Heart left ventricle (tissue), 16 donors: Measurements from ENCODE around the gene RUNX1. TPM values are rescaled to one million over a fixed set of nuclear protein-coding genes. Genes with fewer than 3 reads are reported as not detected.

ENCODE experiments used
- ATAC-seq, 4 donors: fragments of 200-7000 bp; cut with Tn5 transposase; one replicate each; pipeline ENCODE4 v1.9.1; 2020 to 2022; ENCODE audit warnings: moderate library complexity in 4 of 4, mild to moderate bottlenecking in 3 of 4, moderate number of reproducible peaks in 1 of 4
- DNase-seq, 5 donors: peaks; one replicate each; pipeline ENCODE4 v3.0.0-alpha.2; 2020
- H3K27ac ChIP-seq, 12 donors: fragments of 200-600 bp; sonication (generic) in 4 of 12; one replicate each; pipeline versions ENCODE4 v1.5.0 to v1.8.0; 2016 to 2022; ENCODE audit warnings: mild to moderate bottlenecking in 2 of 12
- H3K27me3 ChIP-seq, 9 donors: fragments of 200-600 bp; sonication (generic) in 2 of 9; one replicate each; pipeline versions ENCODE4 v1.5.1 to v1.8.0; 2016 to 2022; ENCODE audit warnings: mild to moderate bottlenecking in 3 of 9
- H3K36me3 ChIP-seq, 9 donors: fragments of 200-600 bp; sonication (generic) in 2 of 9; one replicate each; pipeline versions ENCODE4 v1.5.0 to v1.8.0; 2018 to 2022; ENCODE audit warnings: mild to moderate bottlenecking in 2 of 9
- H3K4me1 ChIP-seq, 12 donors: fragments of 200-600 bp; sonication (generic) in 4 of 12; one replicate each; pipeline versions ENCODE4 v1.5.0 to v1.8.0; 2016 to 2022; ENCODE audit warnings: mild to moderate bottlenecking in 3 of 12
- H3K4me3 ChIP-seq, 12 donors: fragments of 200-600 bp; sonication (generic) in 4 of 12; one replicate each; pipeline versions ENCODE4 v1.5.0 to v1.8.0; 2017 to 2022; ENCODE audit warnings: mild to moderate bottlenecking in 9 of 12, moderate library complexity in 4 of 12
- H3K9me3 ChIP-seq, 12 donors: fragments of 200-600 bp; sonication (generic) in 4 of 12; one replicate each; pipeline versions ENCODE4 v1.5.0 to v1.8.0; 2016 to 2022; ENCODE audit warnings: mild to moderate bottlenecking in 1 of 12
- POLR2A ChIP-seq, 2 donors: fragments of 450-650 bp; IDR thresholded peaks; one replicate each; pipeline ENCODE4 v1.6.1; 2017; ENCODE audit warnings: antibody characterized with exemption in 2 of 2, mild to moderate bottlenecking in 2 of 2, moderate library complexity in 2 of 2
- WGBS, 4 donors: extraction: QIAGEN DNeasy Blood & Tissue Kit in 2 of 4; methylation state at CpG; one replicate each; pipeline versions ENCODE4 v1.1.5 to v1.1.7; 2013 to 2018; 5-methylcytosine and 5-hydroxymethylcytosine counted together
- intact Hi-C, 10 donors: fragments of 100-400 bp; cut with DNase I; formaldehyde crosslinking; loops; one replicate each; pipeline versions ENCODE4 v1.11.1 to v1.14.2; 2022
- polyA plus RNA-seq, 2 donors: library from polyadenylated mRNA; stranded (reverse); fragments of 200-250 nt; gene quantifications; one replicate each; pipeline ENCODE4 v1.2.3, GENCODE V29; 2013
- total RNA-seq, 9 donors: library from RNA; depleted of rRNA in 2 of 9; stranded (reverse); fragments of >200 nt in 2 of 9; fragmentation: NEBNext Ultra II Directional in 3 of 9; extraction: Animal tissue kit (Norgen Biotek cat#: 25700) in 3 of 9; gene quantifications; one replicate each; pipeline versions ENCODE4 v1.1.0 to v1.2.4, GENCODE V29; 2016 to 2023
- TF ChIP-seq, protein P1 (sequence below), 12 donors: fragments of 200-600 bp; sonication (generic) in 4 of 12; IDR thresholded peaks; one replicate each; pipeline versions ENCODE4 v1.5.0 to v1.8.0; 2018 to 2022; ENCODE audit warnings: antibody characterized with exemption in 12 of 12, mild to moderate bottlenecking in 5 of 12
- donor health status: ischemic (EF 13 %, LVEDD 7.1; RV severe dilation, severe dysfunction).
- donor health status: healthy with polysubstance abuse.
- donor health status: DM: no; HTN: yes; CAD: no.
- donor health status: DM: no; HTN: no; CAD: no.
- donor health status: ischemic (EF 25% LVEDD 6.9; RV normal size, moderate dysfunction).
- donor health status: ischemic (EF 25% LVEDD 5.7; RV mildly dilated, moderate dysfunction).
- donor health status: healthy.
- donor health status: DM: yes; HTN: yes; CAD: no.
- donor health status: ischemic (EF 35%, LVEDD 5.7; RV mildly dilated, moderate dysfunction).
- donor health status: nonischemic (EF 11% LVEDD 7.7; RV severe dilation, severe dysfunction).
- donor health status: DM: yes; HTN: yes; CAD: no.
- donor health status: PGD.
- donor health status: ischemic (EF 29% LVEDD 5.4; RV normal size, mild dysfunction).
- donor health status: nonischemic (EF 23%, LVEDD 6.1; RV moderate dilation, normal function).

The RUNX1 gene
- total and polyA plus RNA-seq, 11 donors: 0.61 to 54.5 (median 4.1) TPM

DNA sequence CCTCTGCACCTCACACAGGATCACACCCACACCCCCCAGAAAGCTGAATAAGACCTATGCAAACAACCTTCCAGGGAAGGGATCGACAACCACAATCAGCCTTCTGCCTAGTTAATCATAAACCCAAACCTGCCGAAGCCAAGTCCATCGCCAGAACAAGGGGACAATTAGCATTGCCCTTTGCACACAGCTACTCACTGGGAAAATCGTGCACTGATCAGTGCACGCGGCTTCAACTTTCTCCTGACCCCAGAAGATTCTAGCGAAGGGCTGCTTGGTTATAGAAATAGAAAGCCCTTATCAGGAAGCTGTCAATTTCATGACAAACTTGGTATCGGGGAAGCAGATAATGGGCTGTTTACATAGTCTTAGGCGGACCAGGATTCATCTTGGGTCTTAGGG, 29.5 kb downstream of the RUNX1 start:
- ATAC-seq: no peak
- intact Hi-C loops: no loop called here
- no peak overlapping the region for H3K4me3 ChIP-seq
- 35 to 41% (median 37%) methylated on average over 9 of the region's 9 CpGs for WGBS, 4 donors
- no peak for TF ChIP-seq POLR2A (IDR thresholded peaks at IDR 0.05)
- TF ChIP-seq, protein P1, sequence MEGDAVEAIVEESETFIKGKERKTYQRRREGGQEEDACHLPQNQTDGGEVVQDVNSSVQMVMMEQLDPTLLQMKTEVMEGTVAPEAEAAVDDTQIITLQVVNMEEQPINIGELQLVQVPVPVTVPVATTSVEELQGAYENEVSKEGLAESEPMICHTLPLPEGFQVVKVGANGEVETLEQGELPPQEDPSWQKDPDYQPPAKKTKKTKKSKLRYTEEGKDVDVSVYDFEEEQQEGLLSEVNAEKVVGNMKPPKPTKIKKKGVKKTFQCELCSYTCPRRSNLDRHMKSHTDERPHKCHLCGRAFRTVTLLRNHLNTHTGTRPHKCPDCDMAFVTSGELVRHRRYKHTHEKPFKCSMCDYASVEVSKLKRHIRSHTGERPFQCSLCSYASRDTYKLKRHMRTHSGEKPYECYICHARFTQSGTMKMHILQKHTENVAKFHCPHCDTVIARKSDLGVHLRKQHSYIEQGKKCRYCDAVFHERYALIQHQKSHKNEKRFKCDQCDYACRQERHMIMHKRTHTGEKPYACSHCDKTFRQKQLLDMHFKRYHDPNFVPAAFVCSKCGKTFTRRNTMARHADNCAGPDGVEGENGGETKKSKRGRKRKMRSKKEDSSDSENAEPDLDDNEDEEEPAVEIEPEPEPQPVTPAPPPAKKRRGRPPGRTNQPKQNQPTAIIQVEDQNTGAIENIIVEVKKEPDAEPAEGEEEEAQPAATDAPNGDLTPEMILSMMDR (IDR thresholded peaks at IDR 0.05): no peak
- H3K27me3 ChIP-seq: peaks cover 0 to 6% (median 0%) of the 10 kb centered on the region in 9 donors
- DNase-seq: no peak
- no peaks in the 10 kb centered on the region for H3K9me3 ChIP-seq
- H3K27ac ChIP-seq: no peak overlapping the region
- no peaks in the 10 kb centered on the region for H3K36me3 ChIP-seq
- peaks cover 0 to 16% (median 0%) of the 10 kb centered on the region in 12 donors for H3K4me1 ChIP-seq

GRCh38 chr21:35017256-35017655, 31.8 kb downstream of the RUNX1 start:
- DNase-seq (no peak), ATAC-seq (no peak)
- Histone ChIP-seq H3K9me3 (no peaks in the 10 kb centered on the region), H3K4me3 (no peak overlapping the region), H3K4me1 (peaks cover 0 to 11% (median 0%) of the 10 kb centered on the region in 12 donors), H3K27me3 (peaks cover 0 to under 1% (median 0%) of the 10 kb centered on the region in 9 donors), H3K36me3 (no peaks in the 10 kb centered on the region), H3K27ac (no peak overlapping the region)
- TF ChIP-seq POLR2A (IDR thresholded peaks at IDR 0.05): no peak
- TF ChIP-seq, protein P1 (IDR thresholded peaks at IDR 0.05): no peak
- intact Hi-C loops: no loop called here
- WGBS, 4 donors: 68 to 83% (median 75%) methylated on average over 6 of the region's 6 CpGs

GRCh38 chr21:35016517-35017188, 32.4 kb downstream of the RUNX1 start:
- no peaks in the 10 kb centered on the region for H3K36me3 ChIP-seq
- H3K27me3 ChIP-seq: peaks cover 0 to 6% (median 0%) of the 10 kb centered on the region in 9 donors
- no peak overlapping the region for H3K4me3 ChIP-seq
- 76 to 87% (median 82%) methylated on average over 1 of the region's 1 CpG for WGBS, 4 donors
- no peak for ATAC-seq
- H3K9me3 ChIP-seq: no peaks in the 10 kb centered on the region
- intact Hi-C loops: no loop called here
- TF ChIP-seq, protein P1 (IDR thresholded peaks at IDR 0.05): no peak
- TF ChIP-seq POLR2A (IDR thresholded peaks at IDR 0.05): no peak
- H3K4me1 ChIP-seq: peaks cover 0 to 13% (median 0%) of the 10 kb centered on the region in 12 donors
- DNase-seq: no peak
- no peak overlapping the region for H3K27ac ChIP-seq

DNA sequence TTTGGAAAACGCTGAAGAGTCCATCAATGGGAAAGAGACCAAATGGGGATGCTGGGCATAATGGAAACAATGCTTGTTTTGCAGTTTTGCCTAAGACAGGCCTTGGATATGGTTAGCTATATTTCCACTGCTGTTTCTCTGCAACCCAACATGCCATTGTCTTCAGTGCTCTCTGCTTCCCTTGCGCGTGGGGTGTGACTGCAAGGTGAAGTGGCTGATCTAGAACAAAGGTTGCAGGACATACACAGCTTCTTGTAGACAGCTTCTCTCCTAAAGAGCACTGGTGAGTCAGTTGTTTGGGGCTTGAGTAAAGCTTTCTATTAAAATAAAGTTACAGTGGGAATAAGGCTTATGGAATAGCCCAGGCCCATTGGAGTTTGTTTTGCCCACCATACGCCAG, 33.0 kb downstream of the RUNX1 start:
- Histone ChIP-seq H3K9me3 (no peaks in the 10 kb centered on the region), H3K36me3 (no peaks in the 10 kb centered on the region), H3K27me3 (peaks cover 0 to 11% (median 0%) of the 10 kb centered on the region in 9 donors), H3K4me3 (no peak overlapping the region), H3K4me1 (peaks cover 0 to 10% (median 0%) of the 10 kb centered on the region in 12 donors), H3K27ac (no peak overlapping the region)
- no peak for DNase-seq
- ATAC-seq: no peak
- no peak for TF ChIP-seq POLR2A (IDR thresholded peaks at IDR 0.05)
- TF ChIP-seq, protein P1 (IDR thresholded peaks at IDR 0.05): no peak
- intact Hi-C loops: no loop called here
- 87 to 89% (median 89%) methylated on average over 4 of the region's 4 CpGs for WGBS, 4 donors
